Activated CD4-positive, alpha-beta T cell treated with anti-CD3 and anti-CD28 coated beads, Interleukin-2, amount 50 U/mL, for 4 hours (primary cell): Measurements from ENCODE around the gene TMEM255B.

Source experiments
- DNase-seq, 2 experiments: peaks; one replicate each; pipeline ENCODE4 v3.0.0-alpha.2; 2020

The TMEM255B gene

DNA sequence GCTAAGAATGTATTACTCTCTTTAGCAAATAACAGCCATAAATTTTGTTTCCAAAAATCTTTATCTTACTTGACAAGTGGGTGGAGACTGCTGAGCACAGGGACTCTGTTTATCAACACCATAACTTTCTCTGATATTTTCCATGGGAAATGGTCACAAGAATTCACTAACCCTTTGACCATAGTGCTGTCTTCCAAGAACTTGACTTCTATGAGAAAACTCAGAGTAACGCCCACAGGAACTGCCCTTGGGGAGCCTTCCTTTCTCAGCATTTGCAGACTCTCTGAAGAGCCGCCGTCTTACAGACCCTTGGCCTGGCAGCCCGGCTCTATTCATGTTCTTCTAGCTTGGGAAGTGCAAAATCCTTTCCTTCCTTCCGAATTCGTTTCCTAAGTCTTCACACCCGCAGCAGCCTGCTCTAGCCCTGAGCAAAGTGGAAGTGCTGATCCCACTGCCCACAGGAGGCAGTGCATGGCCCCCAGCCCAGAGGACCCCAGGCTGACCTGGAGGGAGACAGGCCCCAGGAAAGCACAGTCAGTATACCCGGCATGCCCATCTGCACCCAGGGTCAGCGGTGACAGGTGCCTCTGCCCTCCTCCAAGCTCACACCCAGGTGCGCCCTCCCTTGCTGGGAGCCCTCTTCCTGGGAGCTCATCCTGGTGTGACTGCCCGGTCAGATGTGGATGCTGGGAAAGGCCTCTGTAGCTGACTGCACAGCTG is 94.7 kb downstream of the TMEM255B start:
- DNase-seq = no peak

DNA sequence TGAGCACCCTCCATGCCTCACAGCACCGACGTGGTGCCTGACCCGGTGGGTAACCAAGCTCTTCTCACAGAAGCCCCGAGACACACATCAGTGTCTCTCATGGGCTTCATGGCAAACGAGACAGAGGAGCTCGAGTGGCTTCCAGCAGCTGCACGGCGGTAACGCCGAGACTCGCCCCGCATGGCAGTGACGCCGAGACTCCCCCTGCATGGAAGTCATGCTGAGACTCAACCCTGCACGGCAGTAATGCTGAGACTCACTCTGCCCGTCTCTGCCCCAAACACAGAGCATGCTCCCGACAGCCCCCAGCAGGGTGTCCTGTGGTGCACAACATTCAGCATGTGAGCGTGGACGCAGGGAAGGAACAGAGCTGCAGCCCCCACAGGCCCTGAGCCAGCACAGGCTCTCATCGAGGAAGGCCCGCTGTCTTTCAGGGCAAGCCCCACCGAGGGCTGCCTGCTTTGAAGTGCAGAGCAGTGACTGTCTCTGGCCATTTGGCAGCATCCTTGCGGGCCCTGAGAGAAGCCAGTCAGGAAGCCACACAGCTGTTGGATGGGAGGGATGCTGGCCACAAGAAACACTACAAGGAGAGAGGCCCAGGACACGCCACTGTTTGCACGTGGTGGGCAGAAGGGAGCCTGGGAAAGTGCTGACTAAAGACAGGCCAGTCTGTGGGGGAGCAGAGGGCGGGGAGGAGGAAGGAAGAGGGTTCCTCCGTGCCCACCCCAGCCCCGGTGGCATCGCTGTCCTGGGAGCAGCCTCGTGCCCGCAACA is 95.4 kb downstream of the TMEM255B start:
- no peak for DNase-seq

DNA sequence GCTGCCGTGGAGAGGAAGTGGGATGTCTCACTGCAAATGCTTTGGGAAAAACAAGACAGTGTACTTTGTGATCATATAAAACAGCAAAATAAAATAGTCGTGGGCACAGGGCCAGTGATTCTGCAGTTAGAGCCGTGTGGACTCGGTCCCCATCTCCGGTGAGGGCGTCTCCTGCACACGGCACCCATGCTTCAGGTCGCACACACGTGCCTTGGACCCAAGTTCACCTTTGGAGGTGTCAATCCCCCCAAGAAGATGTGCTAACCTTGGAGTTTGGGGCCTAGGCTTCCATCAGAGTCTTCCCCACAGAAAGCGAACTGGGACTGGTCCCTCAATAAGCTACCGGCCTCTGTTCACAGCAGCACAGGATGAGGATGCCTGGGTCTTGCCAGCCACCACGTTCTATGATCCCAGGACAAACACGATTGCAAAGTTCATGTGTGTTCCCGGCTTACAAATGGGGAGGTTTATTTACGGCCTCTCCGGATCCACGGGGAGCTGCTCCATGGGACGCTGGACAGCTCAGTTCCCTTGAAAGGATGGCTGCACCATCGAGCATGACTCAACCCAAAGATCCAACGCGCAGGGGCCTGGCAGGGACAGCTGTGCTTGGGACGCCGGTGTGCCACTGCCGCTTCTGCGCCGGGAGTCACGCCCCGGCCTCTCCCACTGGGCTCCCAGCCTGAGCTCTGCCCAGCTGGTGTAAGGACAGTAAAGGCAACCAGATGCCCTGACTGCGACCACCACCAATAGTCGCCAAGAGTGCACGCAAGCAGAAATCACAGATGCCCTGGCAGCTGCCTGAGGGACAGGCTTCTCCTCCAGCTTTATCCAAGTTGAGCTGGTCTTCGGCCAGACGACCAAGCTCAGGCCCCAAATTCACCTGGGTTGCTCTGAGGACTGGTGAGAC is 96.2 kb downstream of the TMEM255B start:
- DNase-seq = no peak

DNA sequence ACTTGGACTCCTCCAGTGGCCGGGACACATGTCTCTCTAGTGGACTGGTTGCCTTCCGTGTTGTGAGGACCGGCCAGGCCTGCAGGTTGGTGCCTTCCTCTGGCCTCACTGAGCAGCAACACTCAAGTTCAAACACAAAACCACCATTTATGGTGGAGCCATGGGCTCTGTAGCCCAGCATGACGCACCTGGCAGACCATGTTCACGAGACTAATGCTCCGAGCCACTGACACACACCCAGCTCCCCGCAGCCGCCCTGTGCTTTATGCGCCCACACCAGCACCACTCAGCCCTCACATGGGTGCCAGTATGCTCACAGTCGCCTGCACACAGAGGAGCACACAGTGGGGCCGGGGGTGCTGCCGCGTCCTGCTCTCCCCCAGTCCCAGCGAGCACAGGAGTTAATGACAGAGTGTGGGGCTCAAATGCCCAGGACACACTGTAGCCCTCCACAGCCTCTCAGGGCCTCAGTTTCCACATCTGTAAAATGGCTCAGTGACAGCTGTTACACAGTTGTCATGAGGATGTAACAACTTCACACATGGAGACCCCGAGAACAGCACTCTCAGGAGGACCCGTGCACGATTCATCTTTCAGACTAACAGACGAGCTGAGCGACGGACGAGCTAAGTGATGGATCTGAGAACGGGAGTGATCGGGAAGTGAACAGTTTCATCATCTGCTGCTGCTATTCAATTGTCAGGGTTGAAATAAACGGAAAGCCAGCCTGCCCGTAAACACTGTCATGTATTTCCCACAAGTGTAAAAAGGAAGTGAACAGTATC is 97.1 kb downstream of the TMEM255B start:
- no peak for DNase-seq

DNA sequence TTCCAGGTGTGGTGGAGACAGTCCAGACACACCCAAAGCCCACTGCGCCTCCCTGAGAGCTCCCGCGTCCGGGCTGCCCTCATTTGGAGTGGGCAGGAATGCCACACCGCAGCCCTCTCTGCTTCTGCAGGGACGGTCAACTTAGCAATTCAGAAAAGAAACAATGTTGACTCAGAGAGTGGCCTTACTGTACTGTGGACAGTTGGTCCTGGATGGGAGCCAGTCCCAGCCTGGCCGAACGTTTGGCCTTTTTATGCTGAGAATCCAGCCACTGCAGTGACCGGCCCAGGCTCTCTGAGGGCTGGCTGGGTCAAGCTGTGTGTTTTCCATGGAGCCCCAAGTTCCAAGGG is 97.7 kb downstream of the TMEM255B start:
- no peak for DNase-seq

DNA sequence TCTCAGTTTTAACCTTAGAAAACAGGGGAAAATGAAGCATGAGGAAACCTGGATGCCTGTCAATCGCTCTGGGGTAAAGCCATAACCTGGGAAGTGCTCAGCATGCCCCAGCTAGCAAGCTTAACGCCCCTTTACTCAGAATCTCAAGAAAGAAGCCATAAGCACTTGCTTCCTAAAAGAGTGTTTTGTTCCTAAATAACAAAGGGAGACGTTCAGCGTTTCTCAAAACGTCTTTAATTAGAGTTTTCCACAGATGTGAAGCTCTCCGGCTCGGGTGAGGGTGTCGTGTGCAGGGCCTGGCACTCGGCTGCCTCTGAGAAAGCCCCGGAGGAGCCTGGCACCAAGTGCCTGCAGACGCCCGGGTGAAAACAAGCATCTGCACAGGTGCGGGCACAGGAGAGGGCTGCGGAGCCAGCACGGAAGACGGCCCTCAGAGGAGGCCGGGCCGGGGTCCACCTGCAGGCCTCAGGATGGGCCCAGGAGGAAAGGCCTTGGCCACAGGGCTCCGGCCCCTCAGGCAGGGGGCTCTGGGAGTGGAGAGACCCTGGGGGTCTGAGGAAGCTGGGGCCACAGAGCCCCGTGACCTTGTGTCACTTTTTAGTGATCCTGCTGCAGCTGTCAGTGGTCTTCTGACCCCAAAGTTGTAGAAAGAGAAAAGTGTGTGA is 98.6 kb downstream of the TMEM255B start:
- no peak for DNase-seq

DNA sequence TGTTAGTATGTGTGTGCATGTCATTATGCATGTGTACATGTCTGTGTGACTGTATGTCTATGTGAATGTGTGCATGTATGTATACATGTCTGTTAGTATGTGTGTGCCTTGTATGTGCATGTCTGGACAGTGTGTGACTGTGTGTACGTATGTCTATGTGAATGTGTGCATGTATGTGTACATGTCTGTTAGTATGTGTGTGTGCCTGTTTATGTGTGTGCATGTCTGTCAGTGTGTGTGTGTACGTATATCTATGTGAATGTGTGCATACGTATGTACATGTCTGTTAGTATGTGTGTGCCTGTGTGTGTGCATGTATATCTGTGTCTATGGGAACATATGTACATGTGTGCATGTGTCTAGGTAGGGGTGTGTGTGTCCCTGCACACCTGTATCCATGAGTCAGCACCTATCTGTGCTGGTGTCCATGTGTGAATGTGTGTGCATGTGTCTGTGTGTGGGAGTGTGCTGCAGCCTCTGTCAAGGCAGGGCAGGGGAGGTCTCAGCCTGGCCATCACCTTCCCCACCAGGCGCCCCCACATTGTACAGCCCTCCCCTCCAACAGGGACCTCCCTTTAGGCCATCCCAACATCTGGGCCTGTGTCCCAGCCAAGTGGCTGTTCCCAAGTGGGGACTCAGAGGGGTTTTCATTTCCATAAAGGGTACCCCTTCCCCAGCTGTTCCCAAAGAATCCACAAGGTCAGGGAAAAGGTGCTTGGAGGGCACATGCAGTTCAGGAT is 100.5 kb downstream of the TMEM255B start:
- no peak for DNase-seq

DNA sequence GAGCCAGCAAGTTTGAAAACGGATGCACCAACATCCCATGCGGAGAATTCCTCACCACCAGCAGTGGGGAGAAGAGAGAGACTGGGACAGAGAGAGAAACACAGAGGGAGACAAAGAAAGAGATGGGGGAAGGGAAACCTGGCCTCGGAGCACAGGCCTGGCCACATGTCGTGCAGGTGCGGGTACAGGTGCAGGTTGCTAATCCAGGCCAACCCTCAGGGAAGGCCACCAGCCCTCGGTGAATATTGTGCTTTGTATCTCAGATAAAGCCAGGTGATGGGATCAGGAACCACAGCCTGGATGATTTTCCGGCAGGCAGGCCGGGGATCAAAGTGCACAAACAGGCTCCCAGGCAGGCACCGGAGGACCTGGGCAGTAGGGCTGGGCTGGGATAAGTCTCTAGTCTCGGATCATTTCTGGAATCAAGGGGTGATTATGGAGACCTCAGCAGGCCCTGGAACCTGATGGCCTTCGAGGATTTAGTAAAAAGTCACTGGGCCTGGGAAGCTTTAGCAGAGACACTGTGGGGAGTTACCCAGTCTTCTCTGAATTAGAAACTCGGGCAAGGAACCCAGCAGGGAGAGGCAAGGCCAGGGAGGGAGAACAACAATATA is 101.1 kb downstream of the TMEM255B start:
- no peak for DNase-seq

DNA sequence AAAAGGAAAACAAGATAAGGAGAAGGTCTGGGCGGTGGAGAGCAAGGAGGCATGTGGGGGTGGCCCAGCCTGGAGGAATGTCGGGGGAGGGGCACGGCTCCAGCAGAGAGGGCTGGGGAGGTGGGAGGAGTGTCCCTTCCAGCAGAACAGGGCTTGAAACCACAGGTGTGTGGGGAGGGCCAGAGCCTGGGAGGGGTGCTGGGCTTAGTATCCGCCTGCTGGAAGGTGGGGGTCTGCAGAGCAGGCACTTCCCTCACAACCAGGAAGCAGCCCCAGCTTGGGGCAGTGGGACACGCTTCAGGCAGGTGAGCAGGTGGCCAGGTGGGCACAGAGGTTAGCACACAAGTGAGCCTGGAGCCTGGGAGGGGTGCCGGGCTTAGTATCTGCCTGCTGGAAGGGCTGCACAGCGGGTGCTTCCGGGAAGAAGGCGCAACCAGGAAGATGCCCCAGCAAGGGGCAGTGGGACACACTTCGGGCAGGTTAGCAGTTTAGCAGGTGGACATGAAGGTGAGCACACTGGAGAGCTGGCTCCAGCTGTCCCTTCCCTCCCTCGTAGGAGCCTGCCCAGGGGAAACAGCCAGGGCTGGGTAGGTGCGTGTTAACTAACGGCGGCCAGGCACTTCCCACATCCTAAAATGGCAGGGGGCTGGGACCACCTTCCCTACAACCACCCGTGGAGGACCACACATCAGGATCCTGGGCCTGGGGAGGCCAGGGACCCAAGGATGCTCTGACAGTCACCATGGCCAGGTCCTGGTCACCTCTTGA is 101.8 kb downstream of the TMEM255B start:
- DNase-seq = no peak

DNA sequence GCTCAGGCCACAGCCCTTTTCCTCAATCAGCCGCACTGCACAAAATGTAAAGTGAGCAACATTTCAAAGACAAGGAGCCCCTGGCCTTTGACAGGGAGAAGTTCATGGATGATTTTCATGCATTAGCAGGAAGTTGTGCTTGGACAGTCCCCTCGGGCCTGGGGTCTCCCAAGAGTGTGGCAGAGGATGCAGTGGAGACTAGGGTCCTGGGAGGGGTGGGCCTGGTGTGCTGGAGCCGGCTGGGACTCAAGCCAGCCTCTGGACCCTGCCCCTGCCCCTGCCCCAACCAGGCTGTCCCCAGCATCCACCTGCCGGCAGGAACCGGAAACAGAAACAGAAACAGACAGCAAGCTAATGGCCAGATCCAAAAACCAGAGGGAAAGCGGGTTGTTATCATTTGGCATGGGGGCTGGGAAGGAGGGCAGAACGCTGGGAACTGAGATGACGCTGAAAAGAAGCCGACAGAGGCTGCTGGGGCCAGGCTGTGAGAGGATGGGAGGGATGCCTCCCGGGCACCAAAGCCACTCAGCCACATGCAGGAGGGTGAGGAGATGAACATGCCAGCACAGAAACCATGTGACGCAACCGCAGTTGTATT is 102.5 kb downstream of the TMEM255B start:
- DNase-seq = no peak

DNA sequence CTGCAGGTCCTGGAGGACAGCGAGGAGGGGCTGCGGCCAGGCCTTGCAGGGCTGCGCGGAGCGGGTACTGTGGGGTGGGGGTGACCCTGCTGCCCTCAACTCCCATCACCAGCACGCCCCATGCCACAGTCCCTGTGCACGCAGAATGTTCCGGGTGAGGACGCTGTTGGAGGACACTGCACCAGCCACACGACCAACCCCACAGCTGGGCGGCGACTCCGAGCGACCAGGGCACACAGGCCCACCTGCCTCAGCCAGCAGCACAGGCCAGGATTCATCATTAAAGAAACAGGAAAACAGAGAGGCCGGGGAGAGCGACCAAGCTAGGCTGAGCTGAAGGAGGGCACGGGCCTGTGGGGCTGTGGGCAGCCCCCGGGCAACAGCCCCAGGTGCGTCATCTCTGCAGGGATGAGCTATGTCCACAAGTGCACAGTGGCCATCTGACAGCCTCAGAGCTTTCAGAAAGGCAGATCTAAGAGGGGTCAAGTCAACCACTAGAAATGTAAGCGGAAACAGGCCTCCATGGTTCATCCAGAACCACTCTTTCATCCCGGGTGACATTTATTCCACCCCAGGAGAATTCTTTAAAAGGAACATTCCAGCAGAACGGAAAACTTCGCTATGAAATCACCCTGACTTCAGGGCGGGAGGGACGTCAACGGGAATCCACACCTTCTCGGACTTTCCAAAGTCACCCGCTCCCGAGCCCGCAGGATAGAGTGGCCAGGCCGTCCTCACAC is 103.3 kb downstream of the TMEM255B start:
- no peak for DNase-seq

DNA sequence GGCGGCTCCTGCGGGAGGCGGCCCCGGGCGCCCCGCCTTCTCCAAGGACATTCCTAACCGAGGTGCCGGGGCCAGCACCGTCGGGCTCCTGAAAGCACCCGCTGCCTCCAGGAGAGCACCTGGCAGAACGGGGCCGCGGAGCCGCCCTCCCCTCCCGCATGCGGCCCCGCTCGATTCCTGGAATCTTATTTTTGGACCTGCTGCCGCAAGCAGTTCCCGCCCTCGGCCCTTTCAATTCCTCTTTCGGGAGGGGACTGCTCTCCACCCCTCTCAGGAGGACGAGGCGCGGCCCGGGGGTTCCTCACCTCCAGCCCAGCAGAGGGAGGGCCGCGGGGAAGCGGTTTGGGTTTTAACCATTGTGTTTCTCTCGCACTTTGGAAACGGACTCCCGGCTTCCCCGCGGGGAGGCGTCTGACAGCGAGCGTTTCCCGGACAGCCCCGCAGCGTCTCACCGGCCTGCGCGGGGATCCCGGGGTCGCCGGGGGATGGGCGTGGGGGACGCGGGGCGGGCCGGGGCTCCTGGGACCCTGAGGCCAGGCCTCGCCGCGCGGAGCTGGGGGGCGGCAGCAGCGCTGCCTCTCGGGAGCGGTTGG is 104.0 kb downstream of the TMEM255B start:
- DNase-seq = no peak

DNA sequence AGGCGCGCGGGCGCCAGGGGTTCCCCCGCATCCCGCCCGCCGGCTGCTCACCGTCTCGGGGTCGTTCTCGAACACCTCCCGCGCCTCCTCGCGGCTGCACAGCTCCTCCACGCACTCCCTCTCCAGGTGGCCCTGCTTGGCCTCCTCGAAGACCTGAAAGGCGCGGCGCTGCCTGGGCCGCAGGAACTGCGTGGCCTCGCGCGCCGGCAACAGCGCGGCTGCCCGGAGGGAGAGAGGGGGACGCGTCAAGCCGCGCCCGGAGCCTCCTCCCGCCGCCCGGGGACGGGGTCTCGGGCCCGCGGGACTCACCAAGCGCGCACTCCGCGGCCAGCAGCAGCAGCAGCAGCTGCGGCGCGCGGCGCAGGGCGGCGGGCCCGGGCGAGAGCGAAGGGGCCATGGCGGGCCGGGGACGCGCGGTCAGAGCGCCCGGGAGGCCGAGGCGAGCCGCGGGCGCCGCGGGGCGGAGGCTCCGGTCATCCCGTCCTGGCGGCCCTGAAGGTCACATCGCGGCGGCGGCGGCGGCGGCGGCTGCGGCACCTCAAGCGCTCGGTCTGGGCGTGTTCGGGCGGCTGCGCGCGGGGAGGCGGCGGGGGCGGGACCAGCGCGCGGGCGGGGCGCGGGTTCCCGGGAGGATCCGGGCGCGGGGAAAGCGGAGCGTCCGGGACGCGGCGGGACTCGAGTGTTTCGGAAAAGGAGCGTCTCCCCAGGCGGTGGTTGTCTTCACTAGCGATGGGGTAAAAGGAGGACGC is 104.7 kb downstream of the TMEM255B start, which contains the start of gene GAS6:
Gene GAS6 (minus strand): TSS at position 553 of the 749 bp plus-strand sequence. CDS start 156 bp downstream, at position 397.
- DNase-seq = no peak

DNA sequence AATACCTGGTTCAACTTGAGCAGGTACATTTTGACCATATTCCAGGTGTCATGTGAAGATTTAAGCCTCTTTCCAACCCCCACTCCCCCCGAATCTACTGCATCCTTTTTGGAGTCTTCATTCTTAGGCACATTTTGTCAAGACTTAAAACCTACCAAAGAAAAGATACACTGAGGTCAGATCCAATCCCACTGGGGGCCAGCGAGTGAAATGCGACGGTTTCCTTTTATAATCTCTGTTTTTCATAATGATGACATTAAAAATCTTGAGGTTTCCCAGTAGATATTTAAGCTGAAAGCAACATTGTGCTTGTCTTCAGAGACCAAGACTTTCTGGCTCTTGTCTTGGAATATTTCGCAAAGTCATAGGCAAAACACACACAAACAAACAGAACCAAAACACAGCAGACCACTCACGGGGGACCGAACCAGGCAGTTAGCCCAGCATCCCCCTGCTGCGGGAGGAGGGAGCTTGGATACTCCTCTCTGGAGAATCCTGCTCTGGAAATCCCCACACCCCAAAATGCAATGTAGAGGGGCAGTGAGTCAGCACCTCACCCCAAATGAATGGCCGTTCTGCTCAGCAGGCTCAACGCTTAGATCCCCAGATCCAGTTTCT is 105.4 kb downstream of the TMEM255B start:
- DNase-seq = no peak

DNA sequence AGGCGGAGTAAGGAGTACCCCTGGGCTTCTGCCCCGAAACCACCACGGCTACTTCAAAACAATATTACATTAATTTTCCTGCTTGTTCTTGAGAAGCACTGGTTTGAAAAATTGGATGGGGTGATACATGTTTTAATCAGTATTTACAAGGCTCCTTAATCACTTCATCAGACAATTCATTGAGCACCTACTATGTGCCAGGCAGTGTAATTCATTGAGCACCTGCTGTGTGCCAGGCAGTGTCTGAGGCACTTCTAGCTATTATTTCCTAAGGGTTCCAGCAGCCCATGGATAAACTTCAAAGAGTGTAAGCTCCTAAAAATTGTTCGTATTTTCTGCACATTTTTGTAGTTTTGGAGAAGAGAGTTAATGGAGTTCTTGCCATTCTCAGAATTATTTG is 106.4 kb downstream of the TMEM255B start:
- DNase-seq = no peak
